Body of pancreas (tissue), 4 donors: ENCODE results near the gene PCDHGB1. TPM values are rescaled to one million over a fixed set of nuclear protein-coding genes. Genes with fewer than 3 reads are reported as not detected.
"Not testable (repeated sequence)": the region's sequence is repeated elsewhere in the genome, so short reads cannot be mapped to it uniquely, and the experiment has no call there.

Experiments
- ATAC-seq: fragments of 150-250 bp; one replicate; pipeline ENCODE4 v1.9.1; 2016
- DNase-seq, 4 donors: peaks; one replicate each; pipeline ENCODE4 v3.0.0-alpha.2; 2019
- H3K27ac ChIP-seq, 4 donors: fragments of 200-600 bp; sonication (generic); 1 replicate in 3 of 4; 2 replicates in 1 of 4; pipeline versions ENCODE4 v1.5.1 to v1.6.1; 2016 to 2019; ENCODE audit warnings: mild to moderate bottlenecking in 1 of 4, mixed read lengths in 1 of 4, moderate library complexity in 1 of 4
- H3K27me3 ChIP-seq, 2 donors: fragments of 200-600 bp; sonication (generic); one replicate each; pipeline ENCODE4 v1.6.0; 2016; ENCODE audit warnings: mild to moderate bottlenecking in 1 of 2
- H3K36me3 ChIP-seq, 2 donors: fragments of 200-600 bp; sonication (generic); replicated peaks in 1 of 2; 2 replicates each; pipeline ENCODE4 v1.5.1; 2016; ENCODE audit warnings: low read depth in 2 of 2; ENCODE audit not compliant: insufficient read depth in 1 of 2
- H3K4me1 ChIP-seq: fragments of 200-600 bp; sonication (generic); one replicate; pipeline ENCODE4 v1.6.0; 2016
- H3K4me3 ChIP-seq, 2 donors: fragments of 200-600 bp; sonication (generic); 1 replicate in 1 of 2; 2 replicates in 1 of 2; pipeline ENCODE4 v1.5.1; 2016 to 2019
- H3K9me3 ChIP-seq, 3 donors: fragments of 200-600 bp; sonication (generic); 1 replicate in 2 of 3; 2 replicates in 1 of 3; pipeline ENCODE4 v1.5.1; 2016
- CTCF ChIP-seq, 7 experiments: fragments of 450-650 bp in 4 of 7; fragments of 200-600 bp in 3 of 7; sonication (generic) in 3 of 7; IDR thresholded peaks; one replicate each; pipeline ENCODE4 v1.5.1; 2016 to 2019; ENCODE audit warnings: antibody characterized with exemption in 7 of 7
- POLR2A ChIP-seq, 3 donors: fragments of 450-650 bp; IDR thresholded peaks; one replicate each; pipeline ENCODE4 v1.6.1; 2016; ENCODE audit warnings: antibody characterized with exemption in 3 of 3, mild to moderate bottlenecking in 2 of 3
- WGBS, 2 donors: methylation state at CpG; one replicate each; pipeline ENCODE4 v1.1.5; 2017; 5-methylcytosine and 5-hydroxymethylcytosine counted together
- intact Hi-C: fragments of 100-400 bp; cut with DNase I; formaldehyde crosslinking; loops from one replicate; pipeline ENCODE4 v1.15.1; 2023
- total RNA-seq, 2 donors: library from RNA; depleted of rRNA; stranded (reverse); fragments of >200 nt; gene quantifications; one replicate each; pipeline ENCODE4 v1.1.0, GENCODE V29; 2016

PCDHGB1 gene
- total RNA-seq: 1 to 10 TPM; 3.9 to 6.9 TPM

- H3K9me3 ChIP-seq: peaks cover 0 to 47% (median 2%) of the 10 kb centered on the region in 3 donors
- no peaks in the 10 kb centered on the region for H3K4me1 ChIP-seq
- no peak for TF ChIP-seq POLR2A (IDR thresholded peaks at IDR 0.05)
- peak in 6 of 7 experiments; percentile 13 to 41 (median 38) for TF ChIP-seq CTCF (IDR thresholded peaks at IDR 0.05)
- intact Hi-C loops: no loop called here
- H3K27ac ChIP-seq: no peak within 1 kb of the TSS
- DNase-seq (peak; percentile 31 to 54 (median 46)), ATAC-seq (peak; percentile 45)
- WGBS, 2 donors: 13 to 30% methylated on average over 29 of the region's 29 CpGs
- H3K36me3 ChIP-seq: no peaks in the 10 kb centered on the region
- no peak within 1 kb of the TSS for H3K4me3 ChIP-seq
- H3K27me3 ChIP-seq: no peaks in the 10 kb centered on the region
These were observed at the start of gene PCDHGB1 for GRCh38 chr5:141349917-141350619. PCDHGB1 (plus strand) TSS chr5:141350099; CDS start chr5:141350261, 162 bp downstream.

- H3K9me3 ChIP-seq: peaks cover 0 to 66% (median 8%) of the 10 kb centered on the region in 3 donors
- WGBS, 2 donors: 37 to 54% methylated on average over 11 to 35 of the region's 36 CpGs
- ATAC-seq (no peak), DNase-seq (no peak)
- no peak within 1 kb of the TSS for H3K4me3 ChIP-seq
- intact Hi-C loops: no loop called here
- H3K36me3 ChIP-seq: no peaks in the 10 kb centered on the region
- no peaks in the 10 kb centered on the region for H3K4me1 ChIP-seq
- H3K27me3 ChIP-seq: no peaks in the 10 kb centered on the region
- no peak within 1 kb of the TSS for H3K27ac ChIP-seq
- no peak for TF ChIP-seq POLR2A (IDR thresholded peaks at IDR 0.05)
- TF ChIP-seq CTCF (IDR thresholded peaks at IDR 0.05): no peak
These were observed 46.1 kb upstream of the PCDHGB1 start, which contains the start of gene SLC25A2 for GRCh38 chr5:141303756-141304155. SLC25A2 (minus strand) TSS chr5:141304049; CDS start chr5:141303865, 184 bp downstream.

- DNase-seq (no peak), ATAC-seq (no peak)
- Histone ChIP-seq H3K4me3 (no peak overlapping the region), H3K4me1 (no peaks in the 10 kb centered on the region), H3K27me3 (no peaks in the 10 kb centered on the region), H3K36me3 (no peaks in the 10 kb centered on the region), H3K27ac (no peak overlapping the region), H3K9me3 (peaks cover 0 to 64% (median 8%) of the 10 kb centered on the region in 3 donors)
- intact Hi-C loops: no loop called here
- TF ChIP-seq CTCF (IDR thresholded peaks at IDR 0.05) (no peak), POLR2A (IDR thresholded peaks at IDR 0.05) (no peak)
- 94 to 96% methylated on average over 1 of the region's 1 CpG for WGBS, 2 donors
These were observed 43.3 kb upstream of the PCDHGB1 start for GRCh38 chr5:141306630-141307029.

- no peak overlapping the region for H3K4me3 ChIP-seq
- TF ChIP-seq CTCF (IDR thresholded peaks at IDR 0.05): no peak
- no peak for TF ChIP-seq POLR2A (IDR thresholded peaks at IDR 0.05)
- peaks cover 1 to 16% of the 10 kb centered on the region in 2 donors for H3K36me3 ChIP-seq
- DNase-seq: no peak
- no peak for ATAC-seq
- H3K9me3 ChIP-seq: peaks cover 0 to 83% (median 0%) of the 10 kb centered on the region in 3 donors
- no peaks in the 10 kb centered on the region for H3K27me3 ChIP-seq
- no peak overlapping the region for H3K27ac ChIP-seq
- intact Hi-C loops: no loop called here
- no peaks in the 10 kb centered on the region for H3K4me1 ChIP-seq
These were observed 36.2 kb upstream of the PCDHGB1 start for GRCh38 chr5:141313711-141314110.

GRCh38 chr5:141316963-141317362 lies 32.9 kb upstream of the PCDHGB1 start:
- peaks cover 1 to 16% of the 10 kb centered on the region in 2 donors for H3K36me3 ChIP-seq
- H3K27ac ChIP-seq, H3K27me3 ChIP-seq, DNase-seq, ATAC-seq, intact Hi-C loops, H3K4me3 ChIP-seq: not testable (repeated sequence)
- peaks cover 13% of the 10 kb centered on the region for H3K4me1 ChIP-seq
- H3K9me3 ChIP-seq: peaks cover 0 to 88% (median 3%) of the 10 kb centered on the region in 3 donors
- 79 to 88% methylated on average over 4 of the region's 4 CpGs for WGBS, 2 donors
